Esophagus squamous epithelium (tissue), 4 donors: ENCODE results near the gene CYBC1.

ENCODE experiments used
- POLR2A ChIP-seq, 4 donors: fragments of 450-650 bp; IDR thresholded peaks; one replicate each; pipeline ENCODE4 v1.6.1; 2017; ENCODE audit warnings: antibody characterized with exemption in 4 of 4, mild to moderate bottlenecking in 4 of 4, moderate library complexity in 3 of 4
- TF ChIP-seq, protein P1 (sequence below), 6 experiments: fragments of 450-650 bp in 4 of 6; fragments of 200-600 bp in 2 of 6; sonication (generic) in 2 of 6; IDR thresholded peaks; one replicate each; pipeline ENCODE4 v1.5.1; 2016 to 2019; ENCODE audit warnings: antibody characterized with exemption in 6 of 6, mild to moderate bottlenecking in 4 of 6, moderate library complexity in 4 of 6

DNA sequence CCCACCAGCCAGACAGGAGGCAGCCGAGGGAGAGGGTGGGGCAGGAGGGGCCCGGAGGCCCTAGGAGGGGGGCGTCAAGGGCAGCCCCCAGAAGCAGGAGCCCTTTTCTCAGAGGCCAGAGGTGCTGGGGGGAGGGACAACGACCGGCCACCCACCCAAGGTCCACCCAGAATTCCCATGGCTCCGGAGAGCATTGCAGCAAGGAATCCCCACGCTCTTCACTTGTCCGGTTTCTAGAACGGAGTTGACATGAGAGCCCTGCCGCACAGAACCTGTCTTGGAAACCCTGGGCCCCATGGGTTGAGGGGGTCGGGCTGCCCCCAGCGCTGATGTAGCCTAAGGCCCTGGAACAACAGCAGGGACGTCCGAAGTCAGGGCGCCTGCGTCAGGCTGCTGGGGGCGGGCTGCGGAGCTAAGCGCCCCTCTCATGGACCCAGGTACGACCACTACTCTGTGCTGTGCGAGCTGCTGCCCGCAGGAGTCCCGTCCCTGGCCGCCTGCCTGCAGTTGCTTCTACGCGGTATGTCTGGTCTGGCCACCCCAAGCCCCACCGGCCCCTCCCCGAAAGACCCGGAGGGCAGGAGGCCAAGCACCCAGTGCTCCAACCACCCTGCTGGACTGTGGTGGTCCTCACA is 11.2 kb downstream of the CYBC1 start:
- TF ChIP-seq, protein P1, sequence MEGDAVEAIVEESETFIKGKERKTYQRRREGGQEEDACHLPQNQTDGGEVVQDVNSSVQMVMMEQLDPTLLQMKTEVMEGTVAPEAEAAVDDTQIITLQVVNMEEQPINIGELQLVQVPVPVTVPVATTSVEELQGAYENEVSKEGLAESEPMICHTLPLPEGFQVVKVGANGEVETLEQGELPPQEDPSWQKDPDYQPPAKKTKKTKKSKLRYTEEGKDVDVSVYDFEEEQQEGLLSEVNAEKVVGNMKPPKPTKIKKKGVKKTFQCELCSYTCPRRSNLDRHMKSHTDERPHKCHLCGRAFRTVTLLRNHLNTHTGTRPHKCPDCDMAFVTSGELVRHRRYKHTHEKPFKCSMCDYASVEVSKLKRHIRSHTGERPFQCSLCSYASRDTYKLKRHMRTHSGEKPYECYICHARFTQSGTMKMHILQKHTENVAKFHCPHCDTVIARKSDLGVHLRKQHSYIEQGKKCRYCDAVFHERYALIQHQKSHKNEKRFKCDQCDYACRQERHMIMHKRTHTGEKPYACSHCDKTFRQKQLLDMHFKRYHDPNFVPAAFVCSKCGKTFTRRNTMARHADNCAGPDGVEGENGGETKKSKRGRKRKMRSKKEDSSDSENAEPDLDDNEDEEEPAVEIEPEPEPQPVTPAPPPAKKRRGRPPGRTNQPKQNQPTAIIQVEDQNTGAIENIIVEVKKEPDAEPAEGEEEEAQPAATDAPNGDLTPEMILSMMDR (IDR thresholded peaks at IDR 0.05), result no peak
- no peak for TF ChIP-seq POLR2A (IDR thresholded peaks at IDR 0.05)
